ENCODE data around the gene TECTA.
A peak's percentile ranks its signal among the peaks of the same experiment; 100 is the strongest.
"Not testable (repeated sequence)": the region's sequence is repeated elsewhere in the genome, so short reads cannot be mapped to it uniquely, and the experiment has no call there.

TECTA gene

DNA sequence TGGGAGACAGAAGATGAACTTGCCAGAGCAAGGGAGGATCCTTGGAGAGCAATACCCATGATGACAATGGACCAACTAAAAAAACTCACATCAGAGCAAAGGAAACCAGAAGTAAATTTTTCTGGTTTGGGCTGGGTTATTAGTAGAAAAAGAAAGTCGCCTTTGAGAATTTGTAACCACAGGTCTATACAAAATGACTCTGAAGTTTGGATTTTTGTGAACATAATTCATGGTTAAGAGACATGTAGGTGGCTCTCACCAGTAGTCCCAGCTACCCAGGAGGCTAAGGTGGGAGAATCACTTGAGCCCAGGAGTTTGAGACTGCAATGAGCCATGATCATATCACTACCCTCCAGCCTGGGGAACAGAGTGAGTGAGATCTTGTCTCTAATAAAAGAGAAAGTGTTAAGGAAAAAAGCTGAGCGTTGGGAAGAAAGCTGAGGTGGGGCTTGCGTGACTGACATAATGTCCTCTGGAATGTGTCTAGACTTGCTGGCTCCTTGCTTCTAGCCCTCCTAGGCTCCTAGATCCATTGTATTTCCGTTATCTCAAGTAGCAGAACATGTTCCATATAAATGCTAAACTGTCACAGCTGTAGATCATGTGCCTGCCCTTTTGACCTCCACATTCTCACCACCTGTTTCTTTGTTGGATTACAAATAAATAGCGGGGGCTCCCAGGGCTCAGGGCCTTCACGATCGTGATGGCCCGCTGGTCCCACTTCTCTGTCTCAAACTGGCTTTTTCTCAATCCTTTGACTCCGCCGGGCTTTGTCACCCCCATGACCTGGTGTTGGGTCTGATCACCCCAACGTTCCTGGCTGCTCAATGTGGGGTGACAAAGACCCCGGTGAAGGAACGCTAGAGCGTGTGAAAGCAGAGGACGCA is 135.3 kb downstream of the TECTA start:
- DNase-seq (ENCODE audit: low read depth), result peak; percentile 38
- TF ChIP-seq, protein P1, sequence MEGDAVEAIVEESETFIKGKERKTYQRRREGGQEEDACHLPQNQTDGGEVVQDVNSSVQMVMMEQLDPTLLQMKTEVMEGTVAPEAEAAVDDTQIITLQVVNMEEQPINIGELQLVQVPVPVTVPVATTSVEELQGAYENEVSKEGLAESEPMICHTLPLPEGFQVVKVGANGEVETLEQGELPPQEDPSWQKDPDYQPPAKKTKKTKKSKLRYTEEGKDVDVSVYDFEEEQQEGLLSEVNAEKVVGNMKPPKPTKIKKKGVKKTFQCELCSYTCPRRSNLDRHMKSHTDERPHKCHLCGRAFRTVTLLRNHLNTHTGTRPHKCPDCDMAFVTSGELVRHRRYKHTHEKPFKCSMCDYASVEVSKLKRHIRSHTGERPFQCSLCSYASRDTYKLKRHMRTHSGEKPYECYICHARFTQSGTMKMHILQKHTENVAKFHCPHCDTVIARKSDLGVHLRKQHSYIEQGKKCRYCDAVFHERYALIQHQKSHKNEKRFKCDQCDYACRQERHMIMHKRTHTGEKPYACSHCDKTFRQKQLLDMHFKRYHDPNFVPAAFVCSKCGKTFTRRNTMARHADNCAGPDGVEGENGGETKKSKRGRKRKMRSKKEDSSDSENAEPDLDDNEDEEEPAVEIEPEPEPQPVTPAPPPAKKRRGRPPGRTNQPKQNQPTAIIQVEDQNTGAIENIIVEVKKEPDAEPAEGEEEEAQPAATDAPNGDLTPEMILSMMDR (IDR thresholded peaks at IDR 0.05; ENCODE audit: insufficient read depth, low read depth, low read length, missing control alignments), result no peak
- no peak overlapping the region for H3K4me3 ChIP-seq (ENCODE audit: low read length)

- DNase-seq (ENCODE audit: low read depth); H3K4me3 ChIP-seq (ENCODE audit: low read length): not testable (repeated sequence)
These were observed 136.2 kb downstream of the TECTA start for GRCh38 chr11:121237247-121237646.

- TF ChIP-seq, protein P1 (IDR thresholded peaks at IDR 0.05; ENCODE audit: insufficient read depth, low read depth, low read length, missing control alignments), result no peak
- H3K4me3 ChIP-seq (ENCODE audit: low read length), result no peak overlapping the region
- peak; percentile 58 for DNase-seq (ENCODE audit: low read depth)
These were observed 136.9 kb downstream of the TECTA start for GRCh38 chr11:121237686-121238658.

DNA sequence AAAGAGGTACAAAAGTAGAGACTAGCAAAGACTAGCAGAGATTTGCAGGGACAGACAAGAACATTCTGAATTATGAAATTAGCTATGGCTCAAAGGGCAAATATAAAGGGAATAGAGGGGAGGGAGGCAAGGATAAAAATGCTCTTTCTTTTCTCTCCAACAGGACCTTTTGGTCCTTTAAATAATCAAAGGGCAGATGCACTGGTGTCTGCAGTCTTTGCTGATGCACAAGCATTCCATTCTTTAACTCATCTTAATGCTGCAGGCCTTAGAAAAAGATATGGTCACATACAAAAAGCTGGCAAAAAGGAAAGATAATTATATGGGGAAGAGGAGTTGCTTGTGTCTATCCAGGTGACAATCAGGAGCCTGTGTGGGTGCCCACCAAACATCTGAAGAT is 137.9 kb downstream of the TECTA start:
- no peak for DNase-seq (ENCODE audit: low read depth)
- TF ChIP-seq, protein P1 (IDR thresholded peaks at IDR 0.05; ENCODE audit: insufficient read depth, low read depth, low read length, missing control alignments), result no peak
- H3K4me3 ChIP-seq (ENCODE audit: low read length), result no peak overlapping the region

DNA sequence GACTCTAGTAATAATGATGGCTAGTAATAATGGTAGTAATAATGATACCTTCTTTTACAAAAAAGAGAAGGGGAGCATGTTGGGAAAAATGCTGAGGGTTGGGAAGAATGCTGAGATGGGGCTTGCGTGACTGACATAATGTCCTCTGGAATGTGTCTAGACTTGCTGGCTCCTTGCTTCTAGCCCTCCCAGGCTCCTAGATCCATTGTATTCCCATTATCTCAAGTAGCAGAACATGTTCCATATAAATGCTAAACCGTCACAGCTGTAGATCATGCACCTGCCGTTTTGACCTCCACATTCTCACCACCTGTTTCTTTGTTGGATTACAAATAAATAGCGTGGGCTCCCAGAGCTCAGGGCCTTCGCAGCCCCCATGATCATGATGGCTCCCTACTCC is 139.0 kb downstream of the TECTA start:
- DNase-seq (ENCODE audit: low read depth); H3K4me3 ChIP-seq (ENCODE audit: low read length): not testable (repeated sequence)

DNA sequence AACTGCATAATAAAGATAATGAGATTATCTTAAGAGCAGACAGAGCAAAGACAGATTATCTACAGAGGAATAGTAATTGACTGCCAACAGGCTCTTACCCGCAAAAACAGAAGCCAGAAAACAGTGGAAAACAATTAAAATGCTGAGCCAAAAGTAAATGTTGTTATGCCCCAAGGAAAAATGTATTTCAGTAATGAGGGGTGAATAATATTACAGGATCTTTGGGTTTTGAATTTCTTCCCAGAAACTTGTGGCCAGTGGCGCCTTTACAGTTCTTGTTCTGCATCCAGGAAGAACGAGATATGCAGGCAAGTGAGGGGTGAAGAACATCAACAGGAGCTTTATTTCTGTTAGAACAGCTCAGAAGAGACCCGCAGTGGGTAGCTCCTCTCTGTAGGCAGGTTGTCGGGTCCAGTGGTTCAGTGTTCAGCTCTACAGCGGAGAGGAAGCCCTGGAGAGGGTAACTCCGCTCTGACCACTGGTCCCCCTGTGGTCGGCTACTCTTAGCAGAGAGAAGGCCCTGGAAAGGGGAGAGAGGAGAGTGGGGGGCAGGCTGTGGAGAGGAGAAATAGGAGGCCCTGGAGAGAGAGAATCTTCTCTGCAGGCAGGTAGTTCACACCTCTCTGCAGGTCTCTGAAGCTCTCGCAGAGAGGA is 139.7 kb downstream of the TECTA start:
- no peak for DNase-seq (ENCODE audit: low read depth)
- no peak overlapping the region for H3K4me3 ChIP-seq (ENCODE audit: low read length)
- TF ChIP-seq, protein P1 (IDR thresholded peaks at IDR 0.05; ENCODE audit: insufficient read depth, low read depth, low read length, missing control alignments), result no peak
